Measurements from ENCODE around the gene VAX1. TPM values are rescaled to one million over a fixed set of nuclear protein-coding genes. Genes with fewer than 3 reads are reported as not detected.

The VAX1 gene
- total RNA-seq, 1 experiment from 2014 or later = not detected

GRCh38 chr10:117170244-117170643 is 32.2 kb upstream of the VAX1 start:
- no peak overlapping the region for H4K5ac ChIP-seq (ENCODE audit: insufficient read length, low read depth, low read length)
- H3K79me2 ChIP-seq (ENCODE audit: insufficient read depth, low read length) = no peaks in the 10 kb centered on the region
- no peak overlapping the region for H2BK12ac ChIP-seq (ENCODE audit: insufficient read length, low read depth, low read length)
- H3K56ac ChIP-seq (ENCODE audit: insufficient read length, low read depth, low read length) = no peak overlapping the region
- no peaks in the 10 kb centered on the region for H3K4me1 ChIP-seq (ENCODE audit: insufficient read depth, low read length)
- no peak overlapping the region for H3K23ac ChIP-seq (ENCODE audit: insufficient read length, low read depth, low read length)
- TF ChIP-seq CTCF (conservative IDR thresholded peaks at IDR 0.05) = no peak
- no peak overlapping the region for H2BK15ac ChIP-seq (ENCODE audit: low read depth, low read length)
- Mint-ChIP-seq H3K9me3 (no peaks in the 10 kb centered on the region; a peak in 1 of 5 replicates), H3K4me3 (no peak overlapping the region; a peak in 1 of 5 replicates), H3K27ac (no peak overlapping the region), H3K27me3 (ENCODE audit: low read depth) (peaks cover 100% of the 10 kb centered on the region), H3K4me1 (peaks cover 19 to 40% of the 10 kb centered on the region in 2 experiments), H3K36me3 (ENCODE audit: insufficient read depth in 1 of 3, low read depth in 3 of 3) (no peaks in the 10 kb centered on the region; a peak in 1 of 7 replicates)
- whole genome bisulfite sequencing (ENCODE audit: extremely low coverage, insufficient read length, low lambda C conversion rate) = no CpG with 5 or more reads among the region's 6 CpGs
- H3K18ac ChIP-seq (ENCODE audit: insufficient read length, low read depth, low read length) = no peak overlapping the region
- no peak overlapping the region for H2AFZ ChIP-seq (ENCODE audit: low read length)
- H3K79me1 ChIP-seq (ENCODE audit: insufficient read depth, low read depth, low read length, poor library complexity, severe bottlenecking) = no peaks in the 10 kb centered on the region
- H3K9ac ChIP-seq (ENCODE audit: extremely low read depth, insufficient read length, low read length) = no peak overlapping the region
- H3K9me3 ChIP-seq (ENCODE audit: control insufficient read depth, low read depth, low read length) = no peaks in the 10 kb centered on the region
- H3K23me2 ChIP-seq (ENCODE audit: insufficient read length, low read depth, low read length, poor library complexity, severe bottlenecking) = peaks cover 15% of the 10 kb centered on the region
- no peak overlapping the region for H2BK20ac ChIP-seq (ENCODE audit: low read depth, low read length, poor library complexity, severe bottlenecking)
- DNase-seq = peak; percentile 40
- H2BK120ac ChIP-seq (ENCODE audit: low read depth, low read length, poor library complexity, severe bottlenecking) = no peak overlapping the region
- no peak overlapping the region for H2AK5ac ChIP-seq (ENCODE audit: insufficient read length, low read length)
- H4K20me1 ChIP-seq (ENCODE audit: control insufficient read depth, insufficient read depth, insufficient read length) = no peaks in the 10 kb centered on the region
- H3K27me3 ChIP-seq (ENCODE audit: insufficient read depth, low read length) = peaks cover 78% of the 10 kb centered on the region
- H4K8ac ChIP-seq (replicated peaks; ENCODE audit: insufficient read length, low read depth, low read length) = no peak overlapping the region
- no peak overlapping the region for H4K91ac ChIP-seq (ENCODE audit: insufficient read length, low read depth, low read length)
- no peak overlapping the region for H3K4ac ChIP-seq (ENCODE audit: low read depth, low read length)
- no peak overlapping the region for H3K27ac ChIP-seq (ENCODE audit: insufficient read length, low read depth, low read length)
- H3K14ac ChIP-seq (ENCODE audit: insufficient read depth, low read length) = no peak overlapping the region
- H2BK5ac ChIP-seq (ENCODE audit: insufficient read length, low read length) = no peak overlapping the region
- H3T11ph ChIP-seq (ENCODE audit: low read length) = no peak overlapping the region
- H3K4me2 ChIP-seq (ENCODE audit: insufficient read depth, insufficient read length, low read length) = no peak overlapping the region
